HAP-1 (cell line): ENCODE data around the gene PSKH1.
"Not testable (repeated sequence)": the region's sequence is repeated elsewhere in the genome, so short reads cannot be mapped to it uniquely, and the experiment has no call there.

Experiments
- DNase-seq, 2 experiments: peaks; one replicate each; pipeline ENCODE4 v3.0.0-alpha.2; 2016 to 2020; ENCODE audit warnings: low spot score in 2 of 2
- H3K27me3 ChIP-seq: fragments of 250-450 bp; sonication (Bioruptor Pico); 2 replicates; pipeline ENCODE4 v1.5.1; 2020; ENCODE audit warnings: low read depth, mild to moderate bottlenecking, moderate library complexity
- H3K36me3 ChIP-seq: fragments of 250-450 bp; sonication (Bioruptor Pico); replicated peaks from 2 replicates; pipeline ENCODE4 v1.5.1; 2020; ENCODE audit warnings: mild to moderate bottlenecking
- H3K4me1 ChIP-seq: fragments of 250-450 bp; sonication (Bioruptor Pico); 2 replicates; pipeline ENCODE4 v1.5.1; 2020; ENCODE audit warnings: mild to moderate bottlenecking
- H3K4me3 ChIP-seq: fragments of 250-450 bp; sonication (Bioruptor Pico); 2 replicates; pipeline ENCODE4 v1.5.1; 2020; ENCODE audit warnings: mild to moderate bottlenecking, moderate library complexity
- H3K9me3 ChIP-seq: fragments of 250-450 bp; sonication (Bioruptor Pico); 2 replicates; pipeline ENCODE4 v1.5.1; 2020; ENCODE audit warnings: mild to moderate bottlenecking, moderate library complexity
- in situ Hi-C: fragments of 300-500 bp; cut with MboI; formaldehyde crosslinking; loops from 3 replicates; pipeline ENCODE4 v1.14.3; 2020; ENCODE audit warnings: low sequenced_read_pairs, inconsistent platforms, mixed read lengths

The PSKH1 gene

DNA sequence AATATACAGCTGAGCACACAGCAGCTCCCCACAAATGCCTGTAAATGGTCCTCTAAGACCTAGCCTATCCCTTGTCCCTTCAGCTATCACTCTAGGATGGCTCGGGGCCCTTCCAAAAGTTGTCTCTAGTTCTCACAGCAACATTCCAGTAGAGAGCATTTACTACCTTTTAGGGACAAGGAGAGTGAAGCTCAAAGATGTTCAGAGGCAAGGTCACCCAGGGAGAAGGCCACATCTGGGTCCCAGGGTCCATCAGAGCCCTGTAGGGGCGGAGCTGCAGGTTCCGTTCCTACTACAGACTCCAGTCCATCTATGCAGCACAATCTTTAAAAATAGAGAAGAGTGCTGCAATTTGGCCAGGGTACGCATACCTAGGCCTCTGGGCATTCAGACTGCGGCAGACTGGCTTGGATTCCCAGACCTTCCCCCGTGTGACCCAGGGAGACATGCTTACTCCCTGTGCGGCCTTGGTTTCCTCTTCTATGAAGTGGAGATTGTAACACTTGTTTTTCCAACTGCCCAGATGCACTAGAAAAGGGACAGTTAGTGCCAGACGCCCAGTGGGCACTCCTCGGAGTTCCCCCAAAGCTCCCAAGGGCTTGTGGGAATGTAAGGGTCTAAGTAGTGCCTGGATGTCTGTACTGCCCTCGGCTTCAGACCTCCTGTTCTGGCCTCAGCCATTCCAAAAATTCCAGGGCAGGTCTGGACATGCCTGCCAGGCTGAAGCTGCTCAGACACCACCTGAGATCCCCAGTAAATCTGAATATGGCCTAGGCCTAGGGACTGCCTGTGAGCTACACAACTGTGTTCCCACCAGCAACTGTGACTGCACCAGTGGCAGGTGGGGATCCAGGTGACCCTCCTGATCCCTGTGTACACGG, 72.9 kb downstream of the PSKH1 start:
- H3K9me3 ChIP-seq: no peaks in the 10 kb centered on the region
- H3K4me3 ChIP-seq: no peak overlapping the region

DNA sequence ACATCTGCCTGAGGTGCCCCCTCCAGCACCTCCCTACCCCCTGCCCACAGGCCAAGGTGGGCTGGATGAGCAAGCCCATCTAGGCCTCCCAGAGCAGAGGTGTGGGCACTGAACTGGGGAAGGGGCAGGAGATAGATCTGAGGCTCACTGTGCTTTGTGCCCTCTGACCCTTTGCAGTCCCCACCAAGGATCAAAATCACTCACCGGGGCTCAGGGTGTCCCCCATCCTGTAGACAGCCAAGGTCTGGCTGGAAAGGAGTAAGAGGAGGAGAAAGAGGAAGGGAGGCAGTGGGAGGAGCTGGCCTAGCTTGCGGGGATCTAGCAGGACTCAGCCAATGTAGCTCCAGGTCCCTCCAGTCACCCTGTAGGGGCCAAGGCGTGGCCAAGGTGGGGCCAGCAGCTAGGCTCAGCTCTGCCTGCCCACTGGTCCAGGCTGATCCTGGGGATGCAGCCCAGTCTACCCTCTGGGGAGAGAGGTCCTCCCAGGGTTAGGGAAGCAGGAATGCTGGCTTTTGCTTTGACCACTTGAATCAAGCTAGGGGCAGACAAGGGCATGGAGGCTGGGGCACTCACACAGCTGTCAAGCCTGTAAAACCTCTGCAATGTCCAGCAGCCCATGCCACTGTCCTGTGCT, 73.6 kb downstream of the PSKH1 start:
- Histone ChIP-seq H3K4me1 (peaks cover 9% of the 10 kb centered on the region), H3K36me3 (peaks cover 11% of the 10 kb centered on the region), H3K27me3 (no peaks in the 10 kb centered on the region), H3K4me3 (peak overlapping the region; percentile 59), H3K9me3 (no peaks in the 10 kb centered on the region)
- in situ Hi-C loops: no loop called here
- peak in 1 of 2 experiments; percentile 63 for DNase-seq

More for the DNA sequence above, 72.9 kb downstream of the PSKH1 start:
- Histone ChIP-seq H3K4me1 (peaks cover 9% of the 10 kb centered on the region), H3K27me3 (no peaks in the 10 kb centered on the region), H3K36me3 (peaks cover 18% of the 10 kb centered on the region)
- in situ Hi-C loops: no loop called here
- peak in 1 of 2 experiments; percentile 57 for DNase-seq

- peak in 1 of 2 experiments; percentile 9 for DNase-seq
- Histone ChIP-seq H3K4me3 (peak overlapping the region; percentile 59), H3K36me3 (peaks cover 6% of the 10 kb centered on the region), H3K9me3 (no peaks in the 10 kb centered on the region), H3K27me3 (no peaks in the 10 kb centered on the region), H3K4me1 (peaks cover 9% of the 10 kb centered on the region)
- in situ Hi-C loops: no loop called here
These were observed 74.3 kb downstream of the PSKH1 start for GRCh38 chr16:67967183-67967957.

DNA sequence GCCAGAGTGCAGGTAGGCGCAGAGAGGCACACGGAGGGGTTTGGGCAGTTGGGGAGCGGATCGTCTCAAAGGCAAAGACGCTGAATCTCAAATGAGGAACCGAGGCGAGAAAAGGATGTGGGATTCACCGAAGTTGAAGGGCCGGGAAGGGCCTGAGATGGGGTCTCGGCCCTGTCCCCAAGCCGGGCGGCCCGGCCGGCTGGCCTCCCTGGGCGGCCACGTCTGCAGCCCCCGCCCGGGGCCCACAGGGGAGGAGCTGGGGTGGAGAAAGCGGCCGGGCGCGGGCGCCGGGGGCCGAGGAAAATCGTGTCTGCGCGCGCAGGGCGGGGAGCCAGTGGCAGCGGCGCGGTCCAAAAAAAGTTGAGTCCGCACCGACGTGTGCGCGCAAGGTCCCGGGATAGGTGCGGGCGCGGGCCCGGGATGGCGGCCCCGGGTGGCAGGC, 74.9 kb downstream of the PSKH1 start:
- peak in 1 of 2 experiments; percentile 54 for DNase-seq
- H3K36me3 ChIP-seq: peaks cover 4% of the 10 kb centered on the region
- H3K4me1 ChIP-seq: peaks cover 9% of the 10 kb centered on the region
- in situ Hi-C loops: no loop called here
- H3K27me3 ChIP-seq: no peaks in the 10 kb centered on the region
- peak overlapping the region; percentile 59 for H3K4me3 ChIP-seq
- H3K9me3 ChIP-seq: no peaks in the 10 kb centered on the region

DNA sequence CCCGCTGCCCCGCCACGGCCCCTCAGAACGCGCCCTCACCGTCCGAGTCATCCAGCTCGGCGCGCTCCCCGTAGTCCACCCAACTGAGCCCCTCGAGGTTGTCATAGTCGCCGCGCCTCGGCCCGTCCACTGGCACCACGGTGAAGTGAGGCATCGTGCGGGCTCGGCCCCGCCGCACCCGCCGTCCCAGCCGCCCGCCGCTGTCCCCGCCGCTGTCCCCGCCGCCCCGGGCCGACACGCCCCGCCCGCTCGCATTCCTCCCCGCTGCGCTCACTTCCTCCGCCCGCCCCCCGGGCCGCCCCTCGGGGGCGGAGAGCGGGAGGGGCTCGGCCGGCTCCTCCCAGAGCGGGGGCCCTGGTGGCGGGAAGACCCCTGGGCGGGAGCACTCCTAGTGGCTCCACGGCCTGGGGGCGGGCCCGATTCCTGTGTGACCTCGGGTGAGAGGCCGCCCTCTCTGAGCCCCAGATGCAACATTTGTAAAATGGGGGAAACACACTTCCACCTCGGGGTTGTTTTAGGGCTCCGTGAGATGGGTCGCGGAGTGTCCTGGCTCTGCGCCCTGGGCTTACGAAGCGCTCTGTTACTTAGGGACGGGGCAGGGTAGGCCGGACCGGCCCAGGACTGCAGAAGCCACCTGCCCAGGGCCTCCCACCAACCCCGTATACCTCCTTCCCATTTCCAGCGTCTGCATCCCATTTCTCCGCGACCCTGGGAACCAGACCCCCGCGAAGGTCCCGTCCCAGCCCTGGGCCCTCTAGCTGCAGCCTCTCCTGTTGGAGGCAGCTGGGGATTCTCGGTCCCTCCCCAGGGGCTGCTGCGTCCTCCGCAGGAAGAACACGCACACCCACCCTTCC, 75.6 kb downstream of the PSKH1 start, which contains the start of gene SLC12A4:
SLC12A4 (minus strand) TSS at position 238 of the 854 bp plus-strand sequence; CDS start at position 154, 84 bp downstream.
- peak; percentile 73 to 90 for DNase-seq
- Histone ChIP-seq H3K4me1 (peaks cover 9% of the 10 kb centered on the region), H3K4me3 (peak within 1 kb of the TSS; percentile 59), H3K9me3 (no peaks in the 10 kb centered on the region), H3K36me3 (no peaks in the 10 kb centered on the region), H3K27me3 (no peaks in the 10 kb centered on the region)
- in situ Hi-C loops: no loop called here

DNA sequence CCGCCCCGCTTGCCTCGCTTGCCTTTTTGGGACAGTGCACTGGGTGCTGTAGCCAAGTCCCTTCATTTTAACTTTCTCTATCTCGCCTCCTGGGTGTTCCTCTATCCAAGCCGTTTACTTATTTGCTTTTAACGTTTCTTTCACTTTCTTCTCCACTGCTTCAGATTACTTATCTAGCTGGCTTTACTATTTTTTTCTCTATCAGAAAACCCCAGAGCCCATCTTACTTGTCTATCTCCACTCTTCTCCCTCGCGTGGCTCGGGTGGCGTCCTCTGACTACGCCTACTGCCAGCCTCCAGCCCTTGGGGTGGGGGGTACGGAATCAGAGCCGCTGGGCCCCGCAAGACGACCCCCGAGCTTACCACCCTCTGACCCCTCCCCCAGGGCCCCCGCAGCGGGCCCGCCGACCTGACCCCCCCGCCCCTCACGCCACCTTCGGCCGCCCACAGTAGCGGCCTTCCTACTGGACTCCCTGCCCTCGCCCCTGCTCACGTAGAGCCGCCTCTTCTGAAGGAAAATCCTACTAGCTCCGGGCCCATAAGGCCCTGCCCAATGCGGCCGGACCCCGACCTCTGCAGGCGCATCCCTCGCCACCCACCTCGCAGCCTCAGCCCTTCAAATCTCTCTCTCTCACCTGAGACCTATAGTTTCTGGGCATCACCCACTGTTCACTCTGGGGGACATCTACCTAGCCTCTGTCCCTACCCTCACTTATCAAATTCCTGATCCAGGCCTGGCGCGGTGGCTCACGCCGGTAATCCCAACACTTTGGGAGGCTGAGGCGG, 76.4 kb downstream of the PSKH1 start:
- in situ Hi-C loops: no loop called here
- H3K4me3 ChIP-seq: no peak overlapping the region; the same call in 1 of the 2 replicates
- peaks cover 9% of the 10 kb centered on the region for H3K4me1 ChIP-seq
- H3K9me3 ChIP-seq: no peaks in the 10 kb centered on the region
- H3K36me3 ChIP-seq: no peaks in the 10 kb centered on the region
- DNase-seq: no peak
- no peaks in the 10 kb centered on the region for H3K27me3 ChIP-seq

DNA sequence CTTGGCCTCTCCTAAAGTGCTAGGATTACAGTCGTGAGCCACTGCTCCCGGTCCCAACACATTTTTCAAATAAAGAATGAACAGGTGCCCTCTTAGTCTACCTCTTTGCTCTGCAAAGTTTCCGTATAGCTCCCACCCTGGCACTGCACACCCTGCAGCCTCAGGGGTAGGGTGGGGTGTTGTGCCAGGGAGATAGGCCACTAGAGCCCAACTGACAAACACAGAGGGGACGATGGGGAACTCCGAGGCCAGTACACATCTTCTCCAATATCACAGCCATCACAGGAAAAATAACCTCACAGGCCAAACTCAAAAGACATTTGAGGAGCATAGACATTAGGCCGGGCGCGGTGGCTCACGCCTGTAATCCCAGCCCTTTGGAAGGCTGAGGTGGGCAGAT, 78.1 kb downstream of the PSKH1 start:
- H3K4me1 ChIP-seq: peaks cover 9% of the 10 kb centered on the region
- no peaks in the 10 kb centered on the region for H3K9me3 ChIP-seq
- in situ Hi-C loops: no loop called here
- no peak overlapping the region for H3K4me3 ChIP-seq
- no peak for DNase-seq
- H3K27me3 ChIP-seq: no peaks in the 10 kb centered on the region
- H3K36me3 ChIP-seq: no peaks in the 10 kb centered on the region

DNA sequence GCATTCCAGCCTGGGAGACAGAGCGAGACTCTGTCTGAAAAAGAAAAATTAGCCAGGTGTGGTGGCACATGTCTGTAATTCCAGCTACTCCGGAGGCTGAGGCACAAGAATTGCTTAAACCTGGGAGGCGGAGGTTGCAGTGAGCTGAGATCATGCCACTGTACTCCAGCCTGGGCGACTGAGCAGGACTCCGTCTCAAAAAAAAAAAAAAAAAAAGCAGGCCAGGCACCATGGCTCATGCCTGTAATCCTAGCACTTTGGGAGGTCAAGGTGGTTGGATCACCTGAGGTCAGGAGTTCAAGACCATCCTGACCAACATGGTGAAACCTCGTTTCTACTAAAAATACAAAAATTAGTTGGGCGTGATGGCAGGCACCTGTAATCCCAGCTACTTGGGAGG, 79.2 kb downstream of the PSKH1 start:
- H3K36me3 ChIP-seq, H3K4me3 ChIP-seq, DNase-seq, in situ Hi-C loops, H3K9me3 ChIP-seq, H3K27me3 ChIP-seq, H3K4me1 ChIP-seq: not testable (repeated sequence)

GRCh38 chr16:67975321-67976105, 82.5 kb downstream of the PSKH1 start:
- Histone ChIP-seq H3K27me3 (no peaks in the 10 kb centered on the region), H3K4me3 (no peak overlapping the region), H3K4me1 (no peaks in the 10 kb centered on the region), H3K9me3 (no peaks in the 10 kb centered on the region), H3K36me3 (no peaks in the 10 kb centered on the region)
- DNase-seq: no peak
- in situ Hi-C loops: no loop called here

GRCh38 chr16:67976205-67976604, 83.2 kb downstream of the PSKH1 start:
- in situ Hi-C loops: no loop called here
- Histone ChIP-seq H3K36me3 (no peaks in the 10 kb centered on the region), H3K4me3 (no peak overlapping the region), H3K4me1 (no peaks in the 10 kb centered on the region), H3K9me3 (no peaks in the 10 kb centered on the region), H3K27me3 (no peaks in the 10 kb centered on the region)
- no peak for DNase-seq

- in situ Hi-C loops: no loop called here
- Histone ChIP-seq H3K4me3 (no peak overlapping the region), H3K4me1 (no peaks in the 10 kb centered on the region), H3K9me3 (no peaks in the 10 kb centered on the region), H3K27me3 (no peaks in the 10 kb centered on the region), H3K36me3 (no peaks in the 10 kb centered on the region)
- DNase-seq: no peak
These were observed 84.0 kb downstream of the PSKH1 start for GRCh38 chr16:67977005-67977404.
